Testis (tissue), 2 donors: ENCODE measurements around the gene WEE1.

ENCODE experiments used
- POLR2A ChIP-seq: fragments of 450-650 bp; IDR thresholded peaks from one replicate; pipeline ENCODE4 v1.6.1; 2017; ENCODE audit warnings: antibody characterized with exemption, mild to moderate bottlenecking, moderate library complexity
- TF ChIP-seq, protein P1 (sequence below), 3 experiments: fragments of 450-650 bp in 2 of 3; fragments of 200-600 bp in 1 of 3; sonication (generic) in 1 of 3; IDR thresholded peaks; one replicate each; pipeline ENCODE4 v1.5.1; 2016 to 2019; ENCODE audit warnings: antibody characterized with exemption in 3 of 3, mild to moderate bottlenecking in 2 of 3, moderate library complexity in 1 of 3

DNA sequence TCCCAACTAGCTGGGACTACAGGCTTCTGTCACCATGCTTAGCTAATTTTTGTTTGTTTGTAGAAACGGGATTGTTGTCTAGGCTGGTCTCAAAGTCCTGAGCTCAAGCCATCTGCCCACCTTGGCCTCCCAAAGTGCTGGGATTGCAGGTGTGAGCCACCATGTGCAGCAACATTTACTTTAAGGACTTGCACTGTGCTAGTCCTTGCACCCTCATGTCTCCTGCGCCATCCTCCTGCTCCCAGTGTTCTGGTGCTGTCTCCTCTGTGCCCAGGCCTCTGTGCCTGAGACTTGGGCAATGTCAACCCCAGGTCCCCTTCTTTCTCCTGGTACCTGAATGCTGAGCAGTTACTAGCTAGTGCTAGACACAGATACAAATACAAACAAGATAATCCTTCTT, 26.7 kb downstream of the WEE1 start:
- no peak for TF ChIP-seq POLR2A
- TF ChIP-seq, protein P1, sequence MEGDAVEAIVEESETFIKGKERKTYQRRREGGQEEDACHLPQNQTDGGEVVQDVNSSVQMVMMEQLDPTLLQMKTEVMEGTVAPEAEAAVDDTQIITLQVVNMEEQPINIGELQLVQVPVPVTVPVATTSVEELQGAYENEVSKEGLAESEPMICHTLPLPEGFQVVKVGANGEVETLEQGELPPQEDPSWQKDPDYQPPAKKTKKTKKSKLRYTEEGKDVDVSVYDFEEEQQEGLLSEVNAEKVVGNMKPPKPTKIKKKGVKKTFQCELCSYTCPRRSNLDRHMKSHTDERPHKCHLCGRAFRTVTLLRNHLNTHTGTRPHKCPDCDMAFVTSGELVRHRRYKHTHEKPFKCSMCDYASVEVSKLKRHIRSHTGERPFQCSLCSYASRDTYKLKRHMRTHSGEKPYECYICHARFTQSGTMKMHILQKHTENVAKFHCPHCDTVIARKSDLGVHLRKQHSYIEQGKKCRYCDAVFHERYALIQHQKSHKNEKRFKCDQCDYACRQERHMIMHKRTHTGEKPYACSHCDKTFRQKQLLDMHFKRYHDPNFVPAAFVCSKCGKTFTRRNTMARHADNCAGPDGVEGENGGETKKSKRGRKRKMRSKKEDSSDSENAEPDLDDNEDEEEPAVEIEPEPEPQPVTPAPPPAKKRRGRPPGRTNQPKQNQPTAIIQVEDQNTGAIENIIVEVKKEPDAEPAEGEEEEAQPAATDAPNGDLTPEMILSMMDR (IDR thresholded peaks at IDR 0.05) = no peak
